ENCODE measurements around the gene CEACAM16. TPM values are rescaled to one million over a fixed set of nuclear protein-coding genes. Genes with fewer than 3 reads are reported as not detected.

CEACAM16 gene
- polyA plus RNA-seq, 1 donor from 2014 or later = not detected

GRCh38 chr19:44686896-44687295 is 12.1 kb upstream of the CEACAM16 start:
- no peaks in the 10 kb centered on the region for H3K9me2 ChIP-seq (ENCODE audit: insufficient read depth, low read length)
- H3K36me3 ChIP-seq (ENCODE audit: insufficient read depth, low read length) = no peaks in the 10 kb centered on the region
- H4K20me1 ChIP-seq (ENCODE audit: insufficient read depth) = no peaks in the 10 kb centered on the region
- H3K4me2 ChIP-seq (ENCODE audit: low read length) = no peak overlapping the region
- no peak overlapping the region for H3K27ac ChIP-seq (ENCODE audit: low read length)
- no peaks in the 10 kb centered on the region for H3K9me3 ChIP-seq (ENCODE audit: low read length)
- no peaks in the 10 kb centered on the region for H3K79me2 ChIP-seq (replicated peaks; ENCODE audit: insufficient read depth, low read length)
- H3K9ac ChIP-seq (ENCODE audit: low read length) = no peak overlapping the region
- H3K4me3 ChIP-seq (ENCODE audit: low read length) = no peak overlapping the region
- TF ChIP-seq EZH2 (IDR thresholded peaks at IDR 0.05; ENCODE audit: borderline replicate concordance, insufficient read depth, low read length, poor library complexity, severe bottlenecking) = no peak
- no peak for TF ChIP-seq RAD21 (conservative IDR thresholded peaks at IDR 0.05)
- TF ChIP-seq EP300 (conservative IDR thresholded peaks at IDR 0.05; ENCODE audit: poor library complexity, severe bottlenecking) = no peak
- TF ChIP-seq REST (IDR thresholded peaks at IDR 0.05; ENCODE audit: borderline replicate concordance) = no peak
- no peak for TF ChIP-seq POLR2AphosphoS5 (IDR thresholded peaks at IDR 0.05)
- TF ChIP-seq MXI1 (conservative IDR thresholded peaks at IDR 0.05; ENCODE audit: poor library complexity, severe bottlenecking) = no peak
- TF ChIP-seq TAF1 (IDR thresholded peaks at IDR 0.05; ENCODE audit: low read depth) = no peak
- TF ChIP-seq SMC3 (conservative IDR thresholded peaks at IDR 0.05; ENCODE audit: poor library complexity) = no peak
- TF ChIP-seq CTCF (IDR thresholded peaks at IDR 0.05; ENCODE audit: poor library complexity, severe bottlenecking) = no peak
- H2AFZ ChIP-seq (ENCODE audit: low read depth, low read length) = no peak overlapping the region
- no peaks in the 10 kb centered on the region for H3K27me3 ChIP-seq (ENCODE audit: insufficient read depth, low read depth, low read length)
- H3F3A ChIP-seq (ENCODE audit: insufficient read depth, low read length, poor library complexity, severe bottlenecking) = no peaks in the 10 kb centered on the region

GRCh38 chr19:44687888-44688287 is 11.1 kb upstream of the CEACAM16 start:
- Histone ChIP-seq H3K27ac (ENCODE audit: low read length) (no peak overlapping the region), H3K36me3 (ENCODE audit: insufficient read depth, low read length) (no peaks in the 10 kb centered on the region), H3K27me3 (ENCODE audit: insufficient read depth, low read depth, low read length) (no peaks in the 10 kb centered on the region), H3K4me2 (ENCODE audit: low read length) (no peak overlapping the region), H2AFZ (ENCODE audit: low read depth, low read length) (no peak overlapping the region), H3F3A (ENCODE audit: insufficient read depth, low read length, poor library complexity, severe bottlenecking) (no peaks in the 10 kb centered on the region), H3K9ac (ENCODE audit: low read length) (no peak overlapping the region), H3K9me2 (ENCODE audit: insufficient read depth, low read length) (no peaks in the 10 kb centered on the region), H3K79me2 (replicated peaks; ENCODE audit: insufficient read depth, low read length) (no peaks in the 10 kb centered on the region), H3K4me3 (ENCODE audit: low read length) (no peak overlapping the region), H4K20me1 (ENCODE audit: insufficient read depth) (no peaks in the 10 kb centered on the region), H3K9me3 (ENCODE audit: low read length) (no peaks in the 10 kb centered on the region)
- TF ChIP-seq CTCF (IDR thresholded peaks at IDR 0.05; ENCODE audit: poor library complexity, severe bottlenecking) (no peak), SMC3 (conservative IDR thresholded peaks at IDR 0.05; ENCODE audit: poor library complexity) (no peak), EP300 (conservative IDR thresholded peaks at IDR 0.05; ENCODE audit: poor library complexity, severe bottlenecking) (no peak), RAD21 (conservative IDR thresholded peaks at IDR 0.05) (no peak), EZH2 (IDR thresholded peaks at IDR 0.05; ENCODE audit: borderline replicate concordance, insufficient read depth, low read length, poor library complexity, severe bottlenecking) (no peak), POLR2AphosphoS5 (IDR thresholded peaks at IDR 0.05) (no peak), REST (IDR thresholded peaks at IDR 0.05; ENCODE audit: borderline replicate concordance) (no peak), TAF1 (IDR thresholded peaks at IDR 0.05; ENCODE audit: low read depth) (no peak), MXI1 (conservative IDR thresholded peaks at IDR 0.05; ENCODE audit: poor library complexity, severe bottlenecking) (no peak)
